HG03558 (cell line): Measurements from ENCODE around the gene CSRP1.

ENCODE experiments used
- ATAC-seq: cut with Tn5 transposase; IDR thresholded peaks from one replicate; pipeline ENCODE4 v1.9.1; 2021; ENCODE audit warnings: moderate number of reproducible peaks; ENCODE audit not compliant: unreplicated experiment; ENCODE audit errors: extremely low read depth

The CSRP1 gene

GRCh38 chr1:201461645-201462441, 45.1 kb downstream of the CSRP1 start:
- ATAC-seq: no peak

- ATAC-seq: no peak
Observed at GRCh38 chr1:201460814-201461644, 45.9 kb downstream of the CSRP1 start.

- ATAC-seq: no peak
Observed at GRCh38 chr1:201459775-201460174, 47.1 kb downstream of the CSRP1 start.

- ATAC-seq: no peak
Observed at GRCh38 chr1:201459052-201459451, 47.9 kb downstream of the CSRP1 start.

GRCh38 chr1:201457508-201457960, 49.4 kb downstream of the CSRP1 start:
- ATAC-seq: no peak

GRCh38 chr1:201456499-201457309, 50.2 kb downstream of the CSRP1 start:
- no peak for ATAC-seq

- no peak for ATAC-seq
Observed at GRCh38 chr1:201455098-201455497, 51.8 kb downstream of the CSRP1 start.

- ATAC-seq: no peak
Observed at GRCh38 chr1:201454608-201455007, 52.3 kb downstream of the CSRP1 start.

GRCh38 chr1:201452866-201453265, 54.1 kb downstream of the CSRP1 start:
- ATAC-seq: no peak

GRCh38 chr1:201450721-201451291, 56.1 kb downstream of the CSRP1 start:
- no peak for ATAC-seq

GRCh38 chr1:201448990-201449389, 57.9 kb downstream of the CSRP1 start:
- ATAC-seq: no peak

GRCh38 chr1:201447903-201448871, 58.7 kb downstream of the CSRP1 start:
- ATAC-seq: no peak

GRCh38 chr1:201445310-201445709, 61.6 kb downstream of the CSRP1 start:
- no peak for ATAC-seq

GRCh38 chr1:201444792-201445191, 62.1 kb downstream of the CSRP1 start:
- ATAC-seq: no peak

- no peak for ATAC-seq
Observed at GRCh38 chr1:201443747-201444146, 63.2 kb downstream of the CSRP1 start.

GRCh38 chr1:201436969-201437368, 70.0 kb downstream of the CSRP1 start:
- ATAC-seq: no peak

- no peak for ATAC-seq
Observed at GRCh38 chr1:201436393-201436792, 70.5 kb downstream of the CSRP1 start.

- no peak for ATAC-seq
Observed at GRCh38 chr1:201434266-201434665, 72.7 kb downstream of the CSRP1 start.

- no peak for ATAC-seq
Observed at GRCh38 chr1:201433609-201434008, 73.3 kb downstream of the CSRP1 start.
